NCI-H526 (cell line): ENCODE measurements around the gene FGF14.

Source experiments
- DNase-seq, 2 experiments: peaks; one replicate each; lab custom pipeline; 2025; lab: John Stamatoyannopoulos, UW

Gene FGF14

GRCh38 chr13:102401766-102402165, at the start of gene FGF14:
FGF14 (minus strand) TSS chr13:102402048.
- DNase-seq, result no peak

GRCh38 chr13:102443249-102443648, 41.4 kb upstream of the FGF14 start:
- no peak for DNase-seq

- DNase-seq, result no peak
These were observed 39.2 kb upstream of the FGF14 start for GRCh38 chr13:102441085-102441484.

- no peak for DNase-seq
These were observed 38.5 kb upstream of the FGF14 start for GRCh38 chr13:102440259-102440936.

- no peak for DNase-seq
These were observed 20.8 kb upstream of the FGF14 start for GRCh38 chr13:102422690-102423089.

- no peak for DNase-seq
These were observed 3.8 kb upstream of the FGF14 start for GRCh38 chr13:102405499-102406100.

- DNase-seq, result no peak
These were observed 442 bp upstream of the FGF14 start for GRCh38 chr13:102402290-102402689.

GRCh38 chr13:102401265-102401664, 583 bp downstream of the FGF14 start:
- DNase-seq, result no peak

- DNase-seq, result no peak
These were observed 1.1 kb downstream of the FGF14 start for GRCh38 chr13:102400675-102401145.

GRCh38 chr13:102399791-102400674, 1.8 kb downstream of the FGF14 start:
- DNase-seq, result no peak

- no peak for DNase-seq
These were observed 5.9 kb downstream of the FGF14 start for GRCh38 chr13:102395939-102396338.

- DNase-seq, result no peak
These were observed 6.7 kb downstream of the FGF14 start for GRCh38 chr13:102395174-102395573.

GRCh38 chr13:102394158-102395053, 7.4 kb downstream of the FGF14 start:
- DNase-seq, result peak; percentile 53 to 84

GRCh38 chr13:102392481-102393209, 9.2 kb downstream of the FGF14 start:
- DNase-seq, result no peak

GRCh38 chr13:102386461-102386860, 15.4 kb downstream of the FGF14 start:
- no peak for DNase-seq

- no peak for DNase-seq
These were observed 21.8 kb downstream of the FGF14 start for GRCh38 chr13:102380012-102380411.

- no peak for DNase-seq
These were observed 25.5 kb downstream of the FGF14 start for GRCh38 chr13:102376318-102376717.

GRCh38 chr13:102374726-102375125, 27.1 kb downstream of the FGF14 start:
- no peak for DNase-seq

- no peak for DNase-seq
These were observed 27.6 kb downstream of the FGF14 start for GRCh38 chr13:102374233-102374632.

- no peak for DNase-seq
These were observed 28.6 kb downstream of the FGF14 start for GRCh38 chr13:102373221-102373620.

GRCh38 chr13:102369302-102369701, 32.5 kb downstream of the FGF14 start:
- no peak for DNase-seq
